Heart left ventricle (tissue), 16 donors: Measurements from ENCODE around the gene YOD1. TPM values are rescaled to one million over a fixed set of nuclear protein-coding genes. Genes with fewer than 3 reads are reported as not detected.
A peak's percentile ranks its signal among the peaks of the same experiment; 100 is the strongest.

Source experiments
- ATAC-seq, 4 donors: fragments of 200-7000 bp; cut with Tn5 transposase; one replicate each; pipeline ENCODE4 v1.9.1; 2020 to 2022; ENCODE audit warnings: moderate library complexity in 4 of 4, mild to moderate bottlenecking in 3 of 4, moderate number of reproducible peaks in 1 of 4
- DNase-seq, 5 donors: peaks; one replicate each; pipeline ENCODE4 v3.0.0-alpha.2; 2020
- H3K27ac ChIP-seq, 12 donors: fragments of 200-600 bp; sonication (generic) in 4 of 12; one replicate each; pipeline versions ENCODE4 v1.5.0 to v1.8.0; 2016 to 2022; ENCODE audit warnings: mild to moderate bottlenecking in 2 of 12
- H3K27me3 ChIP-seq, 9 donors: fragments of 200-600 bp; sonication (generic) in 2 of 9; one replicate each; pipeline versions ENCODE4 v1.5.1 to v1.8.0; 2016 to 2022; ENCODE audit warnings: mild to moderate bottlenecking in 3 of 9
- H3K36me3 ChIP-seq, 9 donors: fragments of 200-600 bp; sonication (generic) in 2 of 9; one replicate each; pipeline versions ENCODE4 v1.5.0 to v1.8.0; 2018 to 2022; ENCODE audit warnings: mild to moderate bottlenecking in 2 of 9
- H3K4me1 ChIP-seq, 12 donors: fragments of 200-600 bp; sonication (generic) in 4 of 12; one replicate each; pipeline versions ENCODE4 v1.5.0 to v1.8.0; 2016 to 2022; ENCODE audit warnings: mild to moderate bottlenecking in 3 of 12
- H3K4me3 ChIP-seq, 12 donors: fragments of 200-600 bp; sonication (generic) in 4 of 12; one replicate each; pipeline versions ENCODE4 v1.5.0 to v1.8.0; 2017 to 2022; ENCODE audit warnings: mild to moderate bottlenecking in 9 of 12, moderate library complexity in 4 of 12
- H3K9me3 ChIP-seq, 12 donors: fragments of 200-600 bp; sonication (generic) in 4 of 12; one replicate each; pipeline versions ENCODE4 v1.5.0 to v1.8.0; 2016 to 2022; ENCODE audit warnings: mild to moderate bottlenecking in 1 of 12
- CTCF ChIP-seq, 12 donors: fragments of 200-600 bp; sonication (generic) in 4 of 12; IDR thresholded peaks; one replicate each; pipeline versions ENCODE4 v1.5.0 to v1.8.0; 2018 to 2022; ENCODE audit warnings: antibody characterized with exemption in 12 of 12, mild to moderate bottlenecking in 5 of 12
- POLR2A ChIP-seq, 2 donors: fragments of 450-650 bp; IDR thresholded peaks; one replicate each; pipeline ENCODE4 v1.6.1; 2017; ENCODE audit warnings: antibody characterized with exemption in 2 of 2, mild to moderate bottlenecking in 2 of 2, moderate library complexity in 2 of 2
- WGBS, 4 donors: extraction: QIAGEN DNeasy Blood & Tissue Kit in 2 of 4; methylation state at CpG; one replicate each; pipeline versions ENCODE4 v1.1.5 to v1.1.7; 2013 to 2018; 5-methylcytosine and 5-hydroxymethylcytosine counted together
- intact Hi-C, 10 donors: fragments of 100-400 bp; cut with DNase I; formaldehyde crosslinking; loops; one replicate each; pipeline versions ENCODE4 v1.11.1 to v1.14.2; 2022
- polyA plus RNA-seq, 2 donors: library from polyadenylated mRNA; stranded (reverse); fragments of 200-250 nt; gene quantifications; one replicate each; pipeline ENCODE4 v1.2.3, GENCODE V29; 2013
- total RNA-seq, 9 donors: library from RNA; depleted of rRNA in 2 of 9; stranded (reverse); fragments of >200 nt in 2 of 9; fragmentation: NEBNext Ultra II Directional in 3 of 9; extraction: Animal tissue kit (Norgen Biotek cat#: 25700) in 3 of 9; gene quantifications; one replicate each; pipeline versions ENCODE4 v1.1.0 to v1.2.4, GENCODE V29; 2016 to 2023
- donor health status: ischemic (EF 13 %, LVEDD 7.1; RV severe dilation, severe dysfunction).
- donor health status: healthy with polysubstance abuse.
- donor health status: DM: no; HTN: yes; CAD: no.
- donor health status: DM: no; HTN: no; CAD: no.
- donor health status: ischemic (EF 25% LVEDD 6.9; RV normal size, moderate dysfunction).
- donor health status: ischemic (EF 25% LVEDD 5.7; RV mildly dilated, moderate dysfunction).
- donor health status: healthy.
- donor health status: DM: yes; HTN: yes; CAD: no.
- donor health status: ischemic (EF 35%, LVEDD 5.7; RV mildly dilated, moderate dysfunction).
- donor health status: nonischemic (EF 11% LVEDD 7.7; RV severe dilation, severe dysfunction).
- donor health status: DM: yes; HTN: yes; CAD: no.
- donor health status: PGD.
- donor health status: ischemic (EF 29% LVEDD 5.4; RV normal size, mild dysfunction).
- donor health status: nonischemic (EF 23%, LVEDD 6.1; RV moderate dilation, normal function).

YOD1 gene
- total and polyA plus RNA-seq, 11 donors, result 1.9 to 7.4 (median 5.8) TPM

GRCh38 chr1:207060596-207060995 lies 9.6 kb upstream of the YOD1 start:
- ATAC-seq (no peak), DNase-seq (no peak)
- no peak for TF ChIP-seq CTCF (IDR thresholded peaks at IDR 0.05)
- no peak for TF ChIP-seq POLR2A (IDR thresholded peaks at IDR 0.05)
- WGBS, 4 donors, result 64 to 95% (median 83%) methylated on average over 3 of the region's 3 CpGs
- peaks cover 0 to 66% (median 15%) of the 10 kb centered on the region in 12 donors for H3K4me1 ChIP-seq
- H3K27ac ChIP-seq, result peak overlapping the region in 6 of 12 donors; percentile 73 to 95 (median 86)
- H3K36me3 ChIP-seq, result peaks cover 0 to 60% (median 45%) of the 10 kb centered on the region in 9 donors
- H3K27me3 ChIP-seq, result no peaks in the 10 kb centered on the region
- H3K9me3 ChIP-seq, result no peaks in the 10 kb centered on the region
- intact Hi-C loops, result no loop called here
- H3K4me3 ChIP-seq, result no peak overlapping the region

- DNase-seq (no peak), ATAC-seq (peak in 1 of 4 donors; percentile 17)
- no peaks in the 10 kb centered on the region for H3K9me3 ChIP-seq
- intact Hi-C loops, result loop anchor here in 1 of 10 donors (10.0 kb wide), 1 partner anchor 255 kb away; no protein-coding TSS in a partner anchor
- peak overlapping the region in 10 of 12 donors; percentile 57 to 97 (median 86) for H3K27ac ChIP-seq
- peaks cover 0 to 68% (median 16%) of the 10 kb centered on the region in 12 donors for H3K4me1 ChIP-seq
- WGBS, 4 donors, result 25 to 49% (median 39%) methylated on average over 4 of the region's 4 CpGs
- no peaks in the 10 kb centered on the region for H3K27me3 ChIP-seq
- no peak overlapping the region for H3K4me3 ChIP-seq
- peaks cover 0 to 52% (median 38%) of the 10 kb centered on the region in 9 donors for H3K36me3 ChIP-seq
- TF ChIP-seq CTCF (IDR thresholded peaks at IDR 0.05) (no peak), POLR2A (IDR thresholded peaks at IDR 0.05) (no peak)
Measured at GRCh38 chr1:207059881-207060280, 8.9 kb upstream of the YOD1 start.

- intact Hi-C loops, result loop anchor here in 1 of 10 donors (10.0 kb wide), 1 partner anchor 256 kb away; no protein-coding TSS in a partner anchor
- peaks cover 0 to 70% (median 18%) of the 10 kb centered on the region in 12 donors for H3K4me1 ChIP-seq
- DNase-seq (no peak), ATAC-seq (peak; percentile 14 to 22 (median 20))
- peaks cover 0 to 48% (median 34%) of the 10 kb centered on the region in 9 donors for H3K36me3 ChIP-seq
- no peak for TF ChIP-seq POLR2A (IDR thresholded peaks at IDR 0.05)
- peak in 1 of 12 donors; percentile 9 for TF ChIP-seq CTCF (IDR thresholded peaks at IDR 0.05)
- H3K27ac ChIP-seq, result peak overlapping the region in 11 of 12 donors; percentile 57 to 97 (median 84)
- H3K4me3 ChIP-seq, result no peak overlapping the region
- 65 to 76% (median 72%) methylated on average over 6 of the region's 6 CpGs for WGBS, 4 donors
- H3K9me3 ChIP-seq, result no peaks in the 10 kb centered on the region
- no peaks in the 10 kb centered on the region for H3K27me3 ChIP-seq
Measured at GRCh38 chr1:207058878-207059867, 8.2 kb upstream of the YOD1 start.

- Histone ChIP-seq H3K27ac (peak overlapping the region in 11 of 12 donors; percentile 57 to 97 (median 84)), H3K9me3 (no peaks in the 10 kb centered on the region), H3K27me3 (no peaks in the 10 kb centered on the region), H3K36me3 (peaks cover 0 to 40% (median 30%) of the 10 kb centered on the region in 9 donors), H3K4me3 (no peak overlapping the region), H3K4me1 (peaks cover 0 to 75% (median 21%) of the 10 kb centered on the region in 12 donors)
- 50 to 63% (median 61%) methylated on average over 4 of the region's 4 CpGs for WGBS, 4 donors
- TF ChIP-seq CTCF (IDR thresholded peaks at IDR 0.05) (no peak), POLR2A (IDR thresholded peaks at IDR 0.05) (no peak)
- peak in 3 of 4 donors; percentile 53 to 66 (median 54) for ATAC-seq
- peak in 1 of 5 donors; percentile 42 for DNase-seq
- intact Hi-C loops, result loop anchor here in 1 of 10 donors (10.0 kb wide), 1 partner anchor 257 kb away; no protein-coding TSS in a partner anchor
Measured at GRCh38 chr1:207058252-207058651, 7.2 kb upstream of the YOD1 start.
